K562 (cell line): ENCODE measurements around the gene CCDC90B. TPM values are rescaled to one million over a fixed set of nuclear protein-coding genes. Genes with fewer than 3 reads are reported as not detected.

Experiments
- ATAC-seq: fragments of 200-7000 bp; cut with Tn5 transposase; 3 replicates; pipeline ENCODE4 v1.9.1; 2020; ENCODE audit warnings: moderate library complexity
- BruUV-seq: library from RNA; stranded (reverse); fragments of 400-500 nt; replicated peaks from 2 replicates; lab custom pipeline; 2021; lab: Mats Ljungman, UMichigan
- CTCF ChIA-PET: fragments of 300-600 bp; formaldehyde crosslinking; extraction: SDS; loops from one replicate; lab custom pipeline; 2021; ENCODE audit warnings: low intra/inter-chr PET ratio; lab: Yijun Ruan, JAX
- POLR2A ChIA-PET: fragments of 300-600, 350-650 bp; sonication (Branson Sonifier 250); formaldehyde crosslinking; extraction: SDS; loops from one replicate; lab custom pipeline; 2021; ENCODE audit warnings: antibody characterized with exemption, inconsistent platforms; lab: Yijun Ruan, JAX
- DNase-seq, 4 experiments: peaks; one replicate each; pipeline versions ENCODE4 v3.0.0 to v3.0.0-alpha.2; 2011 to 2018; ENCODE audit warnings: low spot score in 3 of 4, mixed read lengths in 3 of 4; ENCODE audit errors: extremely low read depth in 1 of 4
- FAIRE-seq: peaks from 2 replicates; lab custom pipeline; 2011; peaks lifted over from hg19 to GRCh38; lab: Jason Lieb, UNC
- H2AFZ ChIP-seq: 2 replicates; pipeline ENCODE4 v1.6.0; 2011; ENCODE audit warnings: low read depth, low read length, control low read depth, inconsistent platforms
- H3K27ac ChIP-seq: fragments of 200-600 bp; 3 replicates; pipeline ENCODE4 v1.8.0; 2011; ENCODE audit warnings: low read depth, mild to moderate bottlenecking, control low read depth, inconsistent platforms, low read length, moderate library complexity, mixed read lengths; ENCODE audit errors: extremely low read depth
- H3K27me3 ChIP-seq, 2 experiments: fragments of 300-600 bp in 1 of 2; 2 replicates in 1 of 2; 3 replicates in 1 of 2; pipeline versions ENCODE4 v1.6.0 to v1.8.0; 2011; ENCODE audit warnings: inconsistent platforms in 2 of 2, low read length in 2 of 2, mild to moderate bottlenecking in 1 of 2, mixed read lengths in 1 of 2, moderate library complexity in 1 of 2; ENCODE audit not compliant: control insufficient read depth in 2 of 2, insufficient read depth in 2 of 2
- H3K36me3 ChIP-seq: fragments of 300-600 bp; 3 replicates; pipeline ENCODE4 v1.8.0; 2011; ENCODE audit warnings: mild to moderate bottlenecking, low read length, inconsistent platforms; ENCODE audit not compliant: control insufficient read depth, insufficient read depth
- H3K4me1 ChIP-seq, 2 experiments: fragments of 200-600 bp in 1 of 2; replicated peaks in 1 of 2; 2 replicates in 1 of 2; 3 replicates in 1 of 2; pipeline versions ENCODE4 v1.5.1 to v1.8.0; 2011; ENCODE audit warnings: inconsistent platforms in 2 of 2, low read length in 2 of 2, mild to moderate bottlenecking in 1 of 2, mixed read lengths in 1 of 2, moderate library complexity in 1 of 2; ENCODE audit not compliant: control insufficient read depth in 2 of 2, insufficient read depth in 2 of 2
- H3K4me2 ChIP-seq: 2 replicates; pipeline ENCODE4 v1.6.1; 2011; ENCODE audit warnings: low read length, control low read depth, inconsistent platforms, mixed read lengths; ENCODE audit not compliant: insufficient read depth
- H3K4me3 ChIP-seq: fragments of 200-600 bp; sonication (generic), shearing (Covaris generic); 2 replicates; pipeline ENCODE4 v1.5.1; 2016; ENCODE audit warnings: control low read depth, inconsistent platforms
- H3K79me2 ChIP-seq: fragments of 200-600 bp; 3 replicates; pipeline ENCODE4 v1.8.0; 2011; ENCODE audit warnings: low read length, inconsistent platforms; ENCODE audit not compliant: control insufficient read depth, insufficient read depth
- H3K9ac ChIP-seq, 2 experiments: 2 replicates each; pipeline versions ENCODE4 v1.6.0 to v1.6.1; 2011; ENCODE audit warnings: low read depth in 2 of 2, low read length in 2 of 2, control low read depth in 1 of 2, inconsistent platforms in 1 of 2, mild to moderate bottlenecking in 1 of 2, mixed read lengths in 1 of 2; ENCODE audit not compliant: insufficient read depth in 1 of 2
- H3K9me1 ChIP-seq: one replicate; pipeline ENCODE4 v1.6.0; 2011; ENCODE audit warnings: inconsistent platforms, mild to moderate bottlenecking, low read length, moderate library complexity; ENCODE audit not compliant: control insufficient read depth, insufficient read depth
- H3K9me3 ChIP-seq: replicated peaks from 2 replicates; pipeline ENCODE4 v1.5.1; 2011; ENCODE audit warnings: low read depth, low read length, inconsistent platforms; ENCODE audit not compliant: control insufficient read depth, insufficient read depth
- H4K20me1 ChIP-seq: replicated peaks from 2 replicates; pipeline ENCODE4 v1.6.1; 2011; ENCODE audit warnings: low read length, inconsistent platforms, mixed read lengths; ENCODE audit not compliant: control insufficient read depth, insufficient read depth
- DACH1 ChIP-seq: fragments of 450-650 bp; IDR thresholded peaks from 2 replicates; pipeline ENCODE4 v1.6.1; 2018; ENCODE audit not compliant: partially characterized antibody
- GTF2E2 ChIP-seq: fragments of 200-800 bp; sonication (Bioruptor generic); IDR thresholded peaks from 2 replicates; pipeline ENCODE4 v1.6.1; 2016; ENCODE audit warnings: missing genetic modification characterization, missing compliant biosample characterization
- KDM4B ChIP-seq, 2 experiments: fragments of 450-650 bp in 1 of 2; sonication (generic) in 1 of 2; IDR thresholded peaks; 2 replicates each; pipeline ENCODE4 v1.6.1; 2016 to 2017; ENCODE audit warnings: borderline replicate concordance in 2 of 2, antibody characterized with exemption in 1 of 2, low read depth in 1 of 2, mild to moderate bottlenecking in 1 of 2
- MEF2D ChIP-seq: conservative IDR thresholded peaks from 2 replicates; pipeline ENCODE4 v1.6.1; 2016; ENCODE audit warnings: low read depth, missing genetic modification characterization, missing compliant biosample characterization
- RFX5 ChIP-seq: IDR thresholded peaks from 2 replicates; pipeline ENCODE4 v1.6.1; 2011; ENCODE audit warnings: low read depth, mild to moderate bottlenecking, improper control_type of control experiment, low read length
- TEAD2 ChIP-seq: fragments of 450-650 bp; IDR thresholded peaks from 2 replicates; pipeline ENCODE4 v1.6.1; 2016; ENCODE audit warnings: missing genetic modification characterization, control low read depth, missing compliant biosample characterization
- ZNF79 ChIP-seq: fragments of 250-450 bp; sonication (Bioruptor Pico); IDR thresholded peaks from 2 replicates; pipeline ENCODE4 v1.4.0; 2020; ENCODE audit warnings: low read depth, mild to moderate bottlenecking, moderate library complexity
- WGBS: fragments of 100-300 bp; shearing (Covaris generic); methylation state at CpG from one replicate; pipeline ENCODE4 v1.1.6; 2016; ENCODE audit warnings: low coverage, mixed read lengths; ENCODE audit not compliant: insufficient coverage; ENCODE audit errors: missing lambda C conversion rate; 5-methylcytosine and 5-hydroxymethylcytosine counted together
- in situ Hi-C: fragments of 300-500 bp; cut with MboI; formaldehyde crosslinking; loops from 4 replicates; pipeline ENCODE4 v1.15.0; 2018; ENCODE audit warnings: inconsistent platforms, mixed read lengths
- intact Hi-C: fragments of 100-400 bp; cut with micrococcal nuclease; formaldehyde crosslinking; loops from 2 replicates; pipeline ENCODE4 v1.14.2; 2022
- polyA plus RNA-seq, 8 experiments: library from polyadenylated mRNA; depleted of rRNA in 4 of 8; stranded (reverse) in 5 of 8; unstranded in 3 of 8; fragments of >200 nt; fragmentation: Nextera tagmentation in 2 of 8; fragmentation: Illumina TruSeq in 1 of 8; extraction: Ambion mirVana in 2 of 8; extraction: Trizol in 1 of 8; gene quantifications; 2 replicates each; pipeline versions ENCODE4 v1.2.1 to v1.2.3, GENCODE V29; 2011 to 2014; ENCODE audit warnings: inconsistent platforms in 1 of 8, missing spikeins in 1 of 8
- total RNA-seq, 7 experiments: library from RNA; depleted of rRNA in 6 of 7; stranded (reverse); fragments of >200 nt in 6 of 7; fragmentation: Illumina TruSeq in 2 of 7; extraction: Trizol in 2 of 7; gene quantifications; 2 replicates each; pipeline versions ENCODE4 v1.2.1 to v1.2.3, GENCODE V29; 2011 to 2021; ENCODE audit warnings: low replicate concordance in 1 of 7
- TF ChIP-seq, protein P1 (sequence below): fragments of 200-400 bp; formaldehyde crosslinking; IDR thresholded peaks from 2 replicates; pipeline ENCODE4 v1.6.1; 2017; ENCODE audit warnings: mild to moderate bottlenecking, low read depth, low read length, moderate library complexity
- TF ChIP-seq, protein P2 (sequence below), 2 experiments: fragments of 450-650 bp; IDR thresholded peaks; 2 replicates each; pipeline ENCODE4 v1.6.1; 2016; ENCODE audit warnings: mild to moderate bottlenecking in 2 of 2, borderline replicate concordance in 1 of 2, low read depth in 1 of 2, moderate library complexity in 1 of 2
- TF ChIP-seq, protein P3 (sequence below): fragments of 250-450 bp; sonication (Bioruptor Pico); IDR thresholded peaks from 2 replicates; pipeline ENCODE4 v1.5.0; 2020; ENCODE audit warnings: mild to moderate bottlenecking

Gene CCDC90B
- total and polyA plus RNA-seq, 9 of the 15 experiments (the other 6 are each of a cell fraction or from before 2014, with no cell fraction given), result 26.6 to 63.6 (median 51.8) TPM

DNA sequence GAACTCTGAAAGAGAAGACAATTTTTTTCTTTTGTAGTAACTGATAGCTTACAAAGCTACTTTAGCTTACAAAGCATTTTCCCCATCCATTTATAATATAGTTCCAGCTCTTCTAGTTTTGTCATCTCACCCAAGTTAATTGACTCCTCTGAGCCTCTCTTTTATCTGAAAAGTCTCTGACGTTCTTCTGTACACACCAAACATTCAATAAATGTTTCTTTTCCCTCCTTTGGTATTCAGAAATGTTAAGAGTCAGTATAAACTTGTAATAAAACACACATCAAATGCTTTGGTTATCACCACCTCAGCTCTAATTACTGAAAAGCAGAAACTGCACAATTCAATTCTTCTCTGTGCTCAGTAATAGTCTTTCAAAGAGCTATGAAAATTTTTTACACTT, 5.9 kb downstream of the CCDC90B start:
- Histone ChIP-seq H3K9ac (no peak overlapping the region), H2AFZ (no peak overlapping the region), H3K4me2 (no peak overlapping the region), H3K27me3 (no peaks in the 10 kb centered on the region), H3K4me3 (no peak overlapping the region), H3K36me3 (peaks cover 40% of the 10 kb centered on the region; the same call in 2 of the 3 replicates), H3K79me2 (peaks cover 24% of the 10 kb centered on the region), H3K27ac (no peak overlapping the region), H3K4me1 (peaks cover 0 to 4% of the 10 kb centered on the region in 2 experiments; a peak in 1 of 5 replicates), H4K20me1 (no peaks in the 10 kb centered on the region), H3K9me1 (no peaks in the 10 kb centered on the region), H3K9me3 (no peaks in the 10 kb centered on the region)
- no peak for FAIRE-seq
- intact Hi-C loops (no loop called here), in situ Hi-C loops (no loop called here)
- ATAC-seq, result no peak
- ChIA-PET CTCF (no interaction called here), POLR2A (no interaction called here)
- no peak for DNase-seq
- 56% methylated on average over 1 of the region's 1 CpG for WGBS
- BruUV-seq, result no TSS peak
- TF ChIP-seq MEF2D (tag) (no peak), TEAD2 (tag) (no peak), ZNF79 (CRISPR knock-in tag) (no peak), DACH1 (no peak), KDM4B (IDR thresholded peaks at IDR 0.05; ENCODE audit: borderline replicate concordance in 2 of 2, low read depth in 1 of 2) (no peak), GTF2E2 (tag) (no peak), RFX5 (no peak)
- TF ChIP-seq, protein P1, sequence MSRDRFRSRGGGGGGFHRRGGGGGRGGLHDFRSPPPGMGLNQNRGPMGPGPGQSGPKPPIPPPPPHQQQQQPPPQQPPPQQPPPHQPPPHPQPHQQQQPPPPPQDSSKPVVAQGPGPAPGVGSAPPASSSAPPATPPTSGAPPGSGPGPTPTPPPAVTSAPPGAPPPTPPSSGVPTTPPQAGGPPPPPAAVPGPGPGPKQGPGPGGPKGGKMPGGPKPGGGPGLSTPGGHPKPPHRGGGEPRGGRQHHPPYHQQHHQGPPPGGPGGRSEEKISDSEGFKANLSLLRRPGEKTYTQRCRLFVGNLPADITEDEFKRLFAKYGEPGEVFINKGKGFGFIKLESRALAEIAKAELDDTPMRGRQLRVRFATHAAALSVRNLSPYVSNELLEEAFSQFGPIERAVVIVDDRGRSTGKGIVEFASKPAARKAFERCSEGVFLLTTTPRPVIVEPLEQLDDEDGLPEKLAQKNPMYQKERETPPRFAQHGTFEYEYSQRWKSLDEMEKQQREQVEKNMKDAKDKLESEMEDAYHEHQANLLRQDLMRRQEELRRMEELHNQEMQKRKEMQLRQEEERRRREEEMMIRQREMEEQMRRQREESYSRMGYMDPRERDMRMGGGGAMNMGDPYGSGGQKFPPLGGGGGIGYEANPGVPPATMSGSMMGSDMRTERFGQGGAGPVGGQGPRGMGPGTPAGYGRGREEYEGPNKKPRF, result no peak
- TF ChIP-seq, protein P2, sequence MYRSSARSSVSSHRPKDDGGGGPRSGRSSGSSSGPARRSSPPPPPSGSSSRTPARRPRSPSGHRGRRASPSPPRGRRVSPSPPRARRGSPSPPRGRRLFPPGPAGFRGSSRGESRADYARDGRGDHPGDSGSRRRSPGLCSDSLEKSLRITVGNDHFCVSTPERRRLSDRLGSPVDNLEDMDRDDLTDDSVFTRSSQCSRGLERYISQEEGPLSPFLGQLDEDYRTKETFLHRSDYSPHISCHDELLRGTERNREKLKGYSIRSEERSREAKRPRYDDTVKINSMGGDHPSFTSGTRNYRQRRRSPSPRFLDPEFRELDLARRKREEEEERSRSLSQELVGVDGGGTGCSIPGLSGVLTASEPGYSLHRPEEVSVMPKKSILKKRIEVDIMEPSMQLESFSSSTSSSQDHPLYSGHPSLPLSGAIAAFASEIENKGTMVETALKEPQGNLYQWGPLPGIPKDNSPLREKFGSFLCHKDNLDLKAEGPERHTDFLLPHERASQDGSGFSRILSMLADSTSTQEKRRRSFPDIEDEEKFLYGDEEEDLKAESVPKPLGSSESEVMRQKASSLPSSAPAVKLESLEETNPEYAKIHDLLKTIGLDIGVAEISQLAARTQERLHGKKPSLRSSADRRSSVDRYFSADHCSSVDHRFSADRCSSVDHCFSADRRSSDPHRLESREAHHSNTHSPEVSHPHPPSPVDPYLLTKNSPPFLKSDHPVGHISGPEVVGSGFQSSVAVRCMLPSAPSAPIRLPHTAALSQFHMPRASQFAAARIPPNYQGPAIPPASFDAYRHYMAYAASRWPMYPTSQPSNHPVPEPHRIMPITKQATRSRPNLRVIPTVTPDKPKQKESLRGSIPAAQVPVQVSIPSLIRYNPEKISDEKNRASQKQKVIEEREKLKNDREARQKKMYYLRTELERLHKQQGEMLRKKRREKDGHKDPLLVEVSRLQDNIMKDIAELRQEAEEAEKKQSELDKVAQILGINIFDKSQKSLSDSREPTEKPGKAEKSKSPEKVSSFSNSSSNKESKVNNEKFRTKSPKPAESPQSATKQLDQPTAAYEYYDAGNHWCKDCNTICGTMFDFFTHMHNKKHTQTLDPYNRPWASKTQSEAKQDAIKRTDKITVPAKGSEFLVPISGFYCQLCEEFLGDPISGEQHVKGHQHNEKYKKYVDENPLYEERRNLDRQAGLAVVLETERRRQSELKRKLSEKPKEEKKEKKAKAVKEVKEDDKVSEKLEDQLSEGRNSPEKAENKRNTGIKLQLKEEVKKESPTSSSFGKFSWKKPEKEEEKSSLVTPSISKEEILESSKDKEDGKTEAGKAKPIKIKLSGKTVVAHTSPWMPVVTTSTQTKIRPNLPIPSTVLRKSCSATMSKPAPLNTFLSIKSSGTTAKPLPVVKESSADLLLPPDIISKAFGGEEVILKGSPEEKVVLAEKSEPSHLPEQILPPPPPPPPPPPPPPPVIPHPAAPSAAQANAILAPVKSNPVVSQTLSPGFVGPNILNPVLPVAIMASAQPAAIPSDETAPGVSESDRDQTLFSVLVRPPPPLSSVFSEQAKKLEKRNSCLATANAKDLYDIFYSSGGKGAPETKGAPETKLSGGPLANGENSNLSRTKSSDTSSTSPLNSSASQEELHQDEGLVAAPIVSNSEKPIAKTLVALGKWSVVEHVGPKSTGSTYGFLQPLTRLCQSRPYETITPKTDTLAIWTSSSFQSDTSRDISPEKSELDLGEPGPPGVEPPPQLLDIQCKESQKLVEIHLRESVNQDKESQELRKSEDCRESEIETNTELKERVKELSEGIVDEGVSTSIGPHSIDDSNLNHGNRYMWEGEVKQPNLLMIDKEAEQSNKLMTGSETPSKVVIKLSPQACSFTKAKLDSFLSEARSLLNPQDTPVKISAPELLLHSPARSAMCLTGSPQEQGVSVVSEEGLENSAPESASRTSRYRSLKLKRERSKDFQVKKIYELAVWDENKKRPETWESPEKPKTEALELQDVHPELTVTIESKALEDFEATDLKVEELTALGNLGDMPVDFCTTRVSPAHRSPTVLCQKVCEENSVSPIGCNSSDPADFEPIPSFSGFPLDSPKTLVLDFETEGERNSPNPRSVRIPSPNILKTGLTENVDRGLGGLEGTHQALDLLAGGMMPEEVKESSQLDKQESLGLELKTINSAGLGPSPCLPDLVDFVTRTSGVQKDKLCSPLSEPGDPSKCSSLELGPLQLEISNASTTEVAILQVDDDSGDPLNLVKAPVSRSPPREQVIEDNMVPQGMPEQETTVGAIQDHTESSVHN (IDR thresholded peaks at IDR 0.05; ENCODE audit: borderline replicate concordance in 1 of 2, low read depth in 1 of 2), result no peak
- TF ChIP-seq, protein P3, sequence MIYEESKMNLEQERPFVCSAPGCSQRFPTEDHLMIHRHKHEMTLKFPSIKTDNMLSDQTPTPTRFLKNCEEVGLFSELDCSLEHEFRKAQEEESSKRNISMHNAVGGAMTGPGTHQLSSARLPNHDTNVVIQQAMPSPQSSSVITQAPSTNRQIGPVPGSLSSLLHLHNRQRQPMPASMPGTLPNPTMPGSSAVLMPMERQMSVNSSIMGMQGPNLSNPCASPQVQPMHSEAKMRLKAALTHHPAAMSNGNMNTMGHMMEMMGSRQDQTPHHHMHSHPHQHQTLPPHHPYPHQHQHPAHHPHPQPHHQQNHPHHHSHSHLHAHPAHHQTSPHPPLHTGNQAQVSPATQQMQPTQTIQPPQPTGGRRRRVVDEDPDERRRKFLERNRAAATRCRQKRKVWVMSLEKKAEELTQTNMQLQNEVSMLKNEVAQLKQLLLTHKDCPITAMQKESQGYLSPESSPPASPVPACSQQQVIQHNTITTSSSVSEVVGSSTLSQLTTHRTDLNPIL, result no peak
